ENCODE data around the gene RRAD. TPM values are rescaled to one million over a fixed set of nuclear protein-coding genes. Genes with fewer than 3 reads are reported as not detected.

The RRAD gene
- total and polyA plus RNA-seq, 2 of the 4 experiments (the other 2 are of a cell fraction): 1.3 to 2.1 TPM

DNA sequence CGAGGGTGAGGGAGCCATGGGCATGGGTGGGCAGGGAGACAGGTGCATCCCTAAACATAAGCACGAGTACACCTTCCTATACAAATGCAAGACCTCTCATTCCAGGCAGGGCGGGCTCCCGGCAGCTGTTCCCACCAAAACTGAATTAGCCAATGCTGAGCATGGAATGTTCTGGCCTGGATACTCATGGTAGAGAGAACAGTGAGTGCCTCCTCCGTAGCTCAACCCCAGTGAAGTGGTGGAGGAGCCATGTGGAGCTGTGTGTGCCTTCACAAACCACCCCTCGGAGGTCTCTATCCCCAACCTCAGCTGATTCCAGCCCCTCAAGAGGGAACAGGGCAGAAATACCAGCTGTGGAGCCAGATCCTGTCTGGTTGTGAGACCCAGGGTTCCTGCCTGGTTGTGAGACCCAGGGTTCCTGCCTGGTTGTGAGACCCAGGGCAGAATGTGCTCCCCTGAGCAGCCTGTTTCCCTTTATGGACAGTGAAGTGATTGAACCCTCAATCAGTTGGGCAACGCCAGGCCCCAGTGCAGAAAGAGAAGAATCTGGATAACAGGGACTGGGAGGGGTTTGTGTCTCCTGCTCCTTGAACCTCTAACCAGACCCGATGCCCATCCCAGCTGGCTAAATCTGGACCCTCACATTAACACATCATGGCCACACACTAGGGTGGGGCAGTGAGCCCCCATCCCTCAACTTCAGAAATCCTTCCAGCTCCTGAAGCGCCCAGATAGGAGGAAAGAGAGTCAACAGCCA is 4.2 kb downstream of the RRAD start:
- Histone ChIP-seq H3K9me3 (ENCODE audit: control insufficient read depth, insufficient read depth, low read length) (no peaks in the 10 kb centered on the region), H3K18ac (ENCODE audit: low read depth, low read length) (no peak overlapping the region), H2BK5ac (ENCODE audit: low read depth, low read length, poor library complexity, severe bottlenecking) (no peak overlapping the region), H3K79me1 (ENCODE audit: low read depth in 1 of 2, low read length in 2 of 2) (no peaks in the 10 kb centered on the region), H3K56ac (ENCODE audit: extremely low read depth, insufficient read depth, low read length) (no peak overlapping the region), H2BK20ac (ENCODE audit: low read depth, low read length) (no peak overlapping the region), H3K27me3 (ENCODE audit: control insufficient read depth, insufficient read depth, low read length) (peaks cover 32% of the 10 kb centered on the region), H3K4me1 (ENCODE audit: control insufficient read depth, insufficient read depth, low read length) (peaks cover 5% of the 10 kb centered on the region), H2BK120ac (ENCODE audit: low read depth, low read length) (no peak overlapping the region), H3K4me3 (ENCODE audit: insufficient read depth, low read depth, low read length) (no peak overlapping the region), H2AK5ac (ENCODE audit: low read depth, low read length) (no peak overlapping the region), H4K8ac (ENCODE audit: low read depth in 2 of 2, low read length in 2 of 2) (no peak overlapping the region), H3K9me1 (ENCODE audit: insufficient read depth, low read length) (no peaks in the 10 kb centered on the region), H3K36me3 (ENCODE audit: control insufficient read depth, insufficient read depth, low read length) (no peaks in the 10 kb centered on the region), H4K20me1 (ENCODE audit: insufficient read depth, low read length) (no peaks in the 10 kb centered on the region), H3K27ac (ENCODE audit: insufficient read depth, low read length) (no peak overlapping the region), H3K9ac (ENCODE audit: low read depth, low read length) (no peak overlapping the region), H4K91ac (ENCODE audit: insufficient read depth, low read depth, low read length) (no peak overlapping the region), H3K4ac (ENCODE audit: low read depth, low read length) (no peak overlapping the region), H3K23ac (ENCODE audit: low read depth, low read length) (no peak overlapping the region), H2AFZ (replicated peaks; ENCODE audit: low read length, poor library complexity) (no peak overlapping the region), H3K14ac (replicated peaks; ENCODE audit: low read depth, low read length) (no peak overlapping the region), H2BK15ac (ENCODE audit: low read depth, low read length) (no peak overlapping the region), H3K4me2 (ENCODE audit: low read depth, low read length) (no peak overlapping the region), H2AK9ac (replicated peaks; ENCODE audit: low read depth, low read length, poor library complexity) (no peak overlapping the region), H4K5ac (ENCODE audit: low read depth, low read length) (no peak overlapping the region)
- ChIA-PET CTCF (no interaction called here), POLR2A (ENCODE audit: unreplicated experiment) (no interaction called here)
- no TSS peak for BruUV-seq (replicated peaks)
- dilution Hi-C loops (cut with HindIII; ENCODE audit: low sequenced_read_pairs, unreplicated experiment): no loop called here
- 60% methylated on average over 1 of the region's 9 CpGs; no CpG with 5 or more reads in 1 of the 2 experiments for WGBS, 2 experiments (ENCODE audit: extremely low coverage in 2 of 2, insufficient read length in 1 of 2)
- DNase-seq (no peak), ATAC-seq (ENCODE audit: low read depth) (no peak)
- in situ Hi-C loops (cut with MboI; ENCODE audit: low sequenced_read_pairs): no loop called here
- TF ChIP-seq CEBPB (IDR thresholded peaks at IDR 0.05; ENCODE audit: low read depth, low read length) (no peak), POLR2A (IDR thresholded peaks at IDR 0.05; ENCODE audit: low read depth, low read length) (no peak; the same call in 1 of the 2 replicates), NFE2L2 (IDR thresholded peaks at IDR 0.05; ENCODE audit: low read depth, low read length) (no peak)
- TF ChIP-seq, protein P1, sequence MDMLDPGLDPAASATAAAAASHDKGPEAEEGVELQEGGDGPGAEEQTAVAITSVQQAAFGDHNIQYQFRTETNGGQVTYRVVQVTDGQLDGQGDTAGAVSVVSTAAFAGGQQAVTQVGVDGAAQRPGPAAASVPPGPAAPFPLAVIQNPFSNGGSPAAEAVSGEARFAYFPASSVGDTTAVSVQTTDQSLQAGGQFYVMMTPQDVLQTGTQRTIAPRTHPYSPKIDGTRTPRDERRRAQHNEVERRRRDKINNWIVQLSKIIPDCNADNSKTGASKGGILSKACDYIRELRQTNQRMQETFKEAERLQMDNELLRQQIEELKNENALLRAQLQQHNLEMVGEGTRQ (IDR thresholded peaks at IDR 0.05; ENCODE audit: low read depth, low read length): no peak
- TF ChIP-seq, protein P2, sequence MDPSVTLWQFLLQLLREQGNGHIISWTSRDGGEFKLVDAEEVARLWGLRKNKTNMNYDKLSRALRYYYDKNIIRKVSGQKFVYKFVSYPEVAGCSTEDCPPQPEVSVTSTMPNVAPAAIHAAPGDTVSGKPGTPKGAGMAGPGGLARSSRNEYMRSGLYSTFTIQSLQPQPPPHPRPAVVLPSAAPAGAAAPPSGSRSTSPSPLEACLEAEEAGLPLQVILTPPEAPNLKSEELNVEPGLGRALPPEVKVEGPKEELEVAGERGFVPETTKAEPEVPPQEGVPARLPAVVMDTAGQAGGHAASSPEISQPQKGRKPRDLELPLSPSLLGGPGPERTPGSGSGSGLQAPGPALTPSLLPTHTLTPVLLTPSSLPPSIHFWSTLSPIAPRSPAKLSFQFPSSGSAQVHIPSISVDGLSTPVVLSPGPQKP (IDR thresholded peaks at IDR 0.05; ENCODE audit: borderline replicate concordance, low read depth, low read length): no peak
- intact Hi-C loops (cut with micrococcal nuclease): no loop called here

All from IMR-90 (cell line).